ENCODE data around the gene FBXO33. TPM values are rescaled to one million over a fixed set of nuclear protein-coding genes. Genes with fewer than 3 reads are reported as not detected.

Gene FBXO33
- total and polyA plus RNA-seq, 2 of the 8 experiments (the other 6 are each of a cell fraction or from before 2014, with no cell fraction given): 4.7 to 11.5 TPM

DNA sequence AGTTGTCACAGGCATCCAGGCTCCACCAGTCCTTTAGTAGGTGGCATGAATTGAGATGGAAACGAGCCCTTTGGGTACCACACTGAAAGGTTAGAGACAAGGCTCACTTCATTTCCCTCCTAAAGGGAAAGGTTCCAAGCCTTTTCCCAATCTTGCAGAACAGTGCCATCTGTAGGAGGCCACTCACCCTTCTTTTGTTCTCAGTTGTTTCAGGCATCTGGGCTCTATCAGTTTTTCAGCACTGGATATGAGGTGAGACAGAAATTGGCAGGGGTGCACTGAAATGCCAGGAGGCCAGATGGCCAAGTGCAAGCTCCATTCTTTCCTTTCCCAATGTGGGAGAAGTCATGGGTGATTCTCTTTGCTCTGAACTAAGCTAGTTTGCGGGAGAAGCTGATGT, 15.2 kb downstream of the FBXO33 start:
- Histone ChIP-seq H2AFZ (ENCODE audit: low read length) (no peak overlapping the region), H2BK15ac (ENCODE audit: low read length) (no peak overlapping the region), H3K79me2 (ENCODE audit: control insufficient read depth in 1 of 2, insufficient read depth in 2 of 2, low read length in 2 of 2) (no peaks in the 10 kb centered on the region), H3K9ac (replicated peaks in 1 of 4; ENCODE audit: extremely low read depth in 1 of 4, low read depth in 3 of 4, low read length in 3 of 4) (no peak overlapping the region), H3K4me3 (ENCODE audit: extremely low read depth in 1 of 4, insufficient read depth in 2 of 4, low read depth in 3 of 4, low read length in 4 of 4) (no peak overlapping the region), H4K20me1 (replicated peaks in 1 of 2; ENCODE audit: control insufficient read depth in 1 of 2, insufficient read depth in 2 of 2, low read length in 2 of 2) (no peaks in the 10 kb centered on the region), H3K56ac (replicated peaks; ENCODE audit: insufficient read length, low read depth, low read length) (no peak overlapping the region), H3K23me2 (ENCODE audit: low read depth, low read length) (no peaks in the 10 kb centered on the region; the same call in 1 of the 2 replicates), H2BK20ac (ENCODE audit: low read length) (no peak overlapping the region), H3K9me3 (ENCODE audit: insufficient read depth in 2 of 2, low read depth in 1 of 2, low read length in 1 of 2) (peaks cover 2 to 8% of the 10 kb centered on the region in 2 experiments; a peak in 3 of 4 replicates), H2BK5ac (ENCODE audit: low read depth, low read length) (no peak overlapping the region), H3K14ac (ENCODE audit: insufficient read length) (no peak overlapping the region), H4K91ac (replicated peaks; ENCODE audit: insufficient read length, low read length) (no peak overlapping the region), H4K5ac (ENCODE audit: insufficient read length, low read depth, low read length) (no peak overlapping the region), H4K8ac (ENCODE audit: extremely low read depth, insufficient read depth, low read length) (no peak overlapping the region), H3K23ac (ENCODE audit: insufficient read length) (no peak overlapping the region), H3K36me3 (ENCODE audit: control insufficient read depth in 2 of 4, insufficient read depth in 4 of 4, low read length in 3 of 4) (peaks cover 0 to 3% (median 0%) of the 10 kb centered on the region in 4 experiments; a peak in 1 of 8 replicates), H2BK120ac (replicated peaks; ENCODE audit: low read depth, low read length) (no peak overlapping the region), H3K4me1 (replicated peaks in 1 of 4; ENCODE audit: control insufficient read depth in 3 of 4, insufficient read depth in 4 of 4, low read length in 3 of 4) (0 out of 7 replicates have a peak, but pooled peaks cover 0 to 1% (median 0%) of the 10 kb centered on the region in 4 experiments), H3K4me2 (ENCODE audit: insufficient read depth in 1 of 2, low read depth in 2 of 2, low read length in 2 of 2) (no peak overlapping the region), H3K79me1 (ENCODE audit: low read depth, low read length) (no peaks in the 10 kb centered on the region), H3K27ac (ENCODE audit: low read depth, low read length) (no peak overlapping the region), H3K18ac (ENCODE audit: extremely low read depth, low read length) (no peak overlapping the region), H3K27me3 (replicated peaks in 1 of 4; ENCODE audit: control insufficient read depth in 3 of 4, extremely low read depth in 1 of 4, insufficient read depth in 3 of 4, low read length in 3 of 4) (no peaks in the 10 kb centered on the region), H2AK5ac (ENCODE audit: low read depth, low read length) (no peak overlapping the region), H3K4ac (replicated peaks; ENCODE audit: insufficient read length, low read depth, low read length) (no peak overlapping the region), H2BK12ac (ENCODE audit: low read depth, low read length) (no peak overlapping the region)
- 80% methylated on average over 2 of the region's 2 CpGs; no CpG with 5 or more reads in 1 of the 2 experiments for WGBS, 2 experiments (ENCODE audit: extremely low coverage in 1 of 2, insufficient coverage in 1 of 2, insufficient read length in 1 of 2, insufficient replicate concordance in 2 of 2, low coverage in 1 of 2, low lambda C conversion rate in 2 of 2, missing lambda C conversion rate in 1 of 2)
- TF ChIP-seq CREB1 (IDR thresholded peaks at IDR 0.05): no peak
- TF ChIP-seq RAD21 (IDR thresholded peaks at IDR 0.05 in 1 of 2, conservative IDR thresholded peaks at IDR 0.05 in 1 of 2; ENCODE audit: low read depth in 2 of 2, low read length in 2 of 2): peak; percentile 65 to 76
- TF ChIP-seq, protein P1, sequence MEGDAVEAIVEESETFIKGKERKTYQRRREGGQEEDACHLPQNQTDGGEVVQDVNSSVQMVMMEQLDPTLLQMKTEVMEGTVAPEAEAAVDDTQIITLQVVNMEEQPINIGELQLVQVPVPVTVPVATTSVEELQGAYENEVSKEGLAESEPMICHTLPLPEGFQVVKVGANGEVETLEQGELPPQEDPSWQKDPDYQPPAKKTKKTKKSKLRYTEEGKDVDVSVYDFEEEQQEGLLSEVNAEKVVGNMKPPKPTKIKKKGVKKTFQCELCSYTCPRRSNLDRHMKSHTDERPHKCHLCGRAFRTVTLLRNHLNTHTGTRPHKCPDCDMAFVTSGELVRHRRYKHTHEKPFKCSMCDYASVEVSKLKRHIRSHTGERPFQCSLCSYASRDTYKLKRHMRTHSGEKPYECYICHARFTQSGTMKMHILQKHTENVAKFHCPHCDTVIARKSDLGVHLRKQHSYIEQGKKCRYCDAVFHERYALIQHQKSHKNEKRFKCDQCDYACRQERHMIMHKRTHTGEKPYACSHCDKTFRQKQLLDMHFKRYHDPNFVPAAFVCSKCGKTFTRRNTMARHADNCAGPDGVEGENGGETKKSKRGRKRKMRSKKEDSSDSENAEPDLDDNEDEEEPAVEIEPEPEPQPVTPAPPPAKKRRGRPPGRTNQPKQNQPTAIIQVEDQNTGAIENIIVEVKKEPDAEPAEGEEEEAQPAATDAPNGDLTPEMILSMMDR (IDR thresholded peaks at IDR 0.05; ENCODE audit: control extremely low read depth in 1 of 3, insufficient read depth in 1 of 3, low read depth in 1 of 3, low read length in 3 of 3): peak in 2 of 3 experiments; percentile 36 to 62; a peak in 2 of 4 replicates
- FAIRE-seq (peak; percentile 58), DNase-seq (ENCODE audit: low read depth in 1 of 2, low spot score in 2 of 2) (no peak)
- ChIA-PET CTCF (ENCODE audit: partially characterized antibody) (interaction anchor here (0.8 to 2.2 kb wide), 4 partner anchors 8 to 188 kb away, joined by 3 to 12 read pairs (median 4); no protein-coding TSS in a partner anchor), POLR2A (ENCODE audit: partially characterized antibody) (interaction anchor here (2.0 kb wide), 1 partner anchor 15 kb away, joined by 9 read pairs; the partner anchor contains the start of gene FBXO33)

Data from H1 (cell line).